Endothelial cell (in vitro differentiated cells): ENCODE measurements around the gene C3orf18. TPM values are rescaled to one million over a fixed set of nuclear protein-coding genes. Genes with fewer than 3 reads are reported as not detected.

ENCODE experiments used
- DNase-seq: peaks from one replicate; pipeline ENCODE4 v3.0.0; 2021; ENCODE audit warnings: low spot score
- H3K27ac Mint-ChIP-seq: one replicate; pipeline ENCODE4 v1.8.0; 2021; ENCODE audit warnings: mixed read lengths, inconsistent platforms; ENCODE audit not compliant: unreplicated experiment
- H3K27me3 Mint-ChIP-seq: one replicate; pipeline ENCODE4 v1.8.0; 2021; ENCODE audit warnings: mild to moderate bottlenecking, moderate library complexity, mixed read lengths, inconsistent platforms; ENCODE audit not compliant: unreplicated experiment
- H3K36me3 Mint-ChIP-seq: one replicate; pipeline ENCODE4 v1.8.0; 2021; ENCODE audit warnings: mild to moderate bottlenecking, low read depth, mixed read lengths, inconsistent platforms; ENCODE audit not compliant: unreplicated experiment
- H3K4me1 Mint-ChIP-seq: one replicate; pipeline ENCODE4 v1.8.0; 2021; ENCODE audit warnings: mild to moderate bottlenecking, mixed read lengths, inconsistent platforms; ENCODE audit not compliant: unreplicated experiment
- H3K4me3 Mint-ChIP-seq: one replicate; pipeline ENCODE4 v1.8.0; 2021; ENCODE audit warnings: mild to moderate bottlenecking, mixed read lengths, inconsistent platforms; ENCODE audit not compliant: unreplicated experiment
- H3K9me3 Mint-ChIP-seq: one replicate; pipeline ENCODE4 v1.8.0; 2021; ENCODE audit warnings: mixed read lengths, inconsistent platforms; ENCODE audit not compliant: unreplicated experiment
- total RNA-seq: library from RNA; stranded (reverse); fragmentation: NEBNext Ultra II Directional; extraction: Animal tissue kit (Norgen Biotek cat#: 25700); gene quantifications from one replicate; pipeline ENCODE4 v1.2.1, GENCODE V29; 2021; ENCODE audit not compliant: unreplicated experiment
- TF ChIP-seq, protein P1 (sequence below): fragments of 200-600 bp; sonication (generic); IDR thresholded peaks from one replicate; pipeline ENCODE4 v1.5.0; 2021; ENCODE audit warnings: antibody characterized with exemption; ENCODE audit not compliant: unreplicated experiment

The C3orf18 gene
- total RNA-seq, 1 donor from 2014 or later: 4.0 TPM

DNA sequence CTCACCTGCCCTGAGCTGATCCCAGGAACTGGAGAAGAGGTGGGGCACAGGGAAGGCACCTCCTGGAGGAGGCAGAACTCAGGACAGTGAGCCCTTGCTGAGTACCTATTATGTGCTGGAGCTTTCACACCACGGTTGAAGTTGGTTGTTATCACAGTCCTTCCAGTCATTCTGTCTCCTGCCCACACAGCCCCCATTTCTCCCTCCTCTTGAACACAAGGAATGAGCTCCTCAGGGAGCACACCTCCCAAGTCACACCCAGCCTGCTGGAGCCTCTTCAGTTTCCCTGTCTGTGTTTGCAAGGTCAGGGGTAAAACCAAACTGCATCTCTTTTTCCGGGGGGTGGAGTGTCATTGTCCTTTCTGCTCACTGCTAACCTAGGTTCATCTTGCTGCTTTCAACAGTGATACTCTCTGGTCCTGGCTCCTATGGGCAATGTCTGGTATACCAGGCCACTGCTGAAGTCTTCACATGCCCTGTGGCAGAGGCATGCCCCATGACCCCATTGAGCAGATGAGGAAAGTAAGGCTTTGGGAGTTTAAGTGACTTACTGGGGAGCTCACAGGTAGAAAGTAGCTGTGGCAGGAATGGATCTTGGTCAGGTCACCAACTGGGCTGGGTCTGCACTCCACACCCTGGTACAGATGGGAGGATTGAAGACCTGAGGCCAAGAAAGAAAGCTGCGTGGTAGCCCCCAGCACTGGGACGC is 30.0 kb downstream of the C3orf18 start:
- Mint-ChIP-seq H3K27ac (no peak overlapping the region), H3K4me1 (peaks cover 18% of the 10 kb centered on the region), H3K36me3 (no peaks in the 10 kb centered on the region), H3K27me3 (peaks cover 8% of the 10 kb centered on the region), H3K9me3 (no peaks in the 10 kb centered on the region), H3K4me3 (no peak overlapping the region)
- TF ChIP-seq, protein P1, sequence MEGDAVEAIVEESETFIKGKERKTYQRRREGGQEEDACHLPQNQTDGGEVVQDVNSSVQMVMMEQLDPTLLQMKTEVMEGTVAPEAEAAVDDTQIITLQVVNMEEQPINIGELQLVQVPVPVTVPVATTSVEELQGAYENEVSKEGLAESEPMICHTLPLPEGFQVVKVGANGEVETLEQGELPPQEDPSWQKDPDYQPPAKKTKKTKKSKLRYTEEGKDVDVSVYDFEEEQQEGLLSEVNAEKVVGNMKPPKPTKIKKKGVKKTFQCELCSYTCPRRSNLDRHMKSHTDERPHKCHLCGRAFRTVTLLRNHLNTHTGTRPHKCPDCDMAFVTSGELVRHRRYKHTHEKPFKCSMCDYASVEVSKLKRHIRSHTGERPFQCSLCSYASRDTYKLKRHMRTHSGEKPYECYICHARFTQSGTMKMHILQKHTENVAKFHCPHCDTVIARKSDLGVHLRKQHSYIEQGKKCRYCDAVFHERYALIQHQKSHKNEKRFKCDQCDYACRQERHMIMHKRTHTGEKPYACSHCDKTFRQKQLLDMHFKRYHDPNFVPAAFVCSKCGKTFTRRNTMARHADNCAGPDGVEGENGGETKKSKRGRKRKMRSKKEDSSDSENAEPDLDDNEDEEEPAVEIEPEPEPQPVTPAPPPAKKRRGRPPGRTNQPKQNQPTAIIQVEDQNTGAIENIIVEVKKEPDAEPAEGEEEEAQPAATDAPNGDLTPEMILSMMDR: no peak
- no peak for DNase-seq

DNA sequence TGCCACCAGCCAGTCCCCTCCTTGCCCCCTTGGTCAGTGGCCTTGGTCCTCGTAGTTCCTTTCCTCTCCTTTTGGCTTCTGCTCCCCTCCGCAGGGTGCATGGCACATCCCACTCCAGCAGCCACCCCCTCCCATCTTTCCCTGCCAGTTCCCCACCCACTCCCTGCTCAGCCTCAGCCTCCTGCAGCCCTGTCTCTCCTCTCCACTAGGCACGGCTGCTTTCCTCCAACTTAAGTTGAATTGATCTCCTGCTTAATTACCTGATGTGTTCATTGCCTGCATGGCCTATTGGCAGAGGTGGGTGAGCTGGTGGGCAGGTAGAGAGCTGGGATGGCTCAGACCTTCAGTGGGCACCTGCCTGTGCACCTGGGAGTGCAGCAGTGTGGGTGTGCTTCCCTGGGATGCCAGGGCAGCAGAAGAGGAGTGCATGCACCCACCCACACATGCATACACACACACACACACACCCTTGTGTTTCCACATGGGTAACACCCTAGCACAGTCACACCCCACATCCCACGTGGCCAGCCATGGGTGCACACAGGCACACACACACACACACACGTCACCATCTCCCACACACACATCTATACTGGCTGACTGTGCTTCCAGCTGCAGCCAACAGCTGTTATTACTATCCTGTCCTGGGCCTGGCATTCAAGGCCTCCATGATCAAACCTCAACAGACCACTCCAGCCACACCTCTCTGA is 30.9 kb downstream of the C3orf18 start:
- TF ChIP-seq, protein P1: no peak
- Mint-ChIP-seq H3K36me3 (no peaks in the 10 kb centered on the region), H3K27me3 (peaks cover 8% of the 10 kb centered on the region), H3K27ac (no peak overlapping the region), H3K9me3 (no peaks in the 10 kb centered on the region), H3K4me3 (no peak overlapping the region), H3K4me1 (peaks cover 18% of the 10 kb centered on the region)
- no peak for DNase-seq

DNA sequence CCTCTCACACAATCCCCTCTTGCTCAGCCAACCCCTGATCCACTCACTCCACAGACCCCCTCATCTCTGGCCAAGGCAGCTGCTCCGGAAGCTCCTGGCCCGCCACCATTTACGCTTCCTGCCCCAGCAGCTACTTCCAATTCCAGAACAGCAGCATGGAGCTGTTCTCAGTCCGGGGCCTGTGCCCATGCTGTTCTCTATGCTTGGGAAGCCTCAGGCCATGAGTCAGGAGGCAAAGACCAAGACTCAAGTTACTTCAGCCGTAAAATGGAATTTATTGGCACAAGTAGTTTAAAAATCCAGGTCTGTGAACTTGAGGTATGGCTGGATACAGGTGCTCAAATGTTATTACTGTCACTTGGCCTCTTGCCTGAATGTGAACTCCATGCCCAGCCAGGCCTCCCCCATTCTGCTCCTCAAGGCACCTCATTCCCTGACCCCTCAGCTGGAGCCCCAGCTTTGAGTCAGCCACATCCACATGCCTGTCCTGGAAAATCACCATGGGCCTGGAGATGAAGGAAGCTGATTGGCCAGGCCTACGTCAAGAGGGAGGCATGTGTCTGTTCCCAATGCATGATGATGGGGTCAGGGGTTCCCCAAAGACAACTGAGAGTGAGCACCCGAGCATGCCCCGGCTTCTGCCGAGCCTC is 32.7 kb downstream of the C3orf18 start:
- TF ChIP-seq, protein P1: no peak
- Mint-ChIP-seq H3K4me3 (no peak overlapping the region), H3K9me3 (no peaks in the 10 kb centered on the region), H3K27ac (no peak overlapping the region), H3K36me3 (no peaks in the 10 kb centered on the region), H3K4me1 (peaks cover 14% of the 10 kb centered on the region), H3K27me3 (peaks cover 5% of the 10 kb centered on the region)
- no peak for DNase-seq

DNA sequence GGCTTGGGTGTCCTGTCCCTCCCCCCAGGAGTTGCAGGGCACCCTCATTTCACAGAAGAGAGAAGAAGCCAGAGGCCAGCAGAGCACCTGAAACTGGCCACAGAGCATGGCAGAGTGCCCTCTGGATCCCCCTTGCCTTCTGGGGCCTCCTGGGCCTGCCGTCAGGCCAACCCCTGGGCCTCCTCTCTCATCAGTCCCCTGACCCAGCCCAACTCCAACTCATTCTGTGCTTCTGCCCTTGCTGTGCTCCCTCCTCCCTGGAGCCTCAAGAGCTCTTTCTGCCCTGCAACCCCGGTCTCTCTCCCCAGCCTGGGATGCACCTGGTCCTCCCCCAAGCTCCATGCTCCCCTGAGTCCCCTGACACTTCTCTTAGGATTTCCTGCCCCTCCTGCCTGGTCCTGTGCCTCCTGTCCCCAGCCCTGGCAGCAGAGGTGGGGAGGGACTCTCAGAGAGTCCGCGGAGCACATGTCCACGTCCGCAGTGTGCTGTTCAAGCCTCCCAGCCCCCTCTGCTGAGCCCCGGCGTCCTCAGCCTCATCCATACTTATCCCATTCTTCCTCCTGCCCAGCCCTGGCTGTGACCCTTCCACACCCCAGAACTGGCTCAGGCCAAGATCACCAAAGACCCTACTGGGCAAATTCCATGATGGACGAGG is 33.6 kb downstream of the C3orf18 start:
- Mint-ChIP-seq H3K36me3 (no peaks in the 10 kb centered on the region), H3K27me3 (peaks cover 11% of the 10 kb centered on the region), H3K27ac (no peak overlapping the region), H3K4me3 (no peak overlapping the region), H3K4me1 (peaks cover 9% of the 10 kb centered on the region), H3K9me3 (no peaks in the 10 kb centered on the region)
- TF ChIP-seq, protein P1: no peak
- no peak for DNase-seq
